Activated effector memory CD4-positive, alpha-beta T cell treated with Interleukin-2 at 50 U/mL for 16 hours (primary cell): ENCODE data around the gene FRMD1.

Experiments used
- DNase-seq: peaks from one replicate; pipeline ENCODE4 v3.0.0-alpha.2; 2020

FRMD1 gene

GRCh38 chr6:168053957-168054471 lies 25.0 kb downstream of the FRMD1 start:
- DNase-seq, result no peak

DNA sequence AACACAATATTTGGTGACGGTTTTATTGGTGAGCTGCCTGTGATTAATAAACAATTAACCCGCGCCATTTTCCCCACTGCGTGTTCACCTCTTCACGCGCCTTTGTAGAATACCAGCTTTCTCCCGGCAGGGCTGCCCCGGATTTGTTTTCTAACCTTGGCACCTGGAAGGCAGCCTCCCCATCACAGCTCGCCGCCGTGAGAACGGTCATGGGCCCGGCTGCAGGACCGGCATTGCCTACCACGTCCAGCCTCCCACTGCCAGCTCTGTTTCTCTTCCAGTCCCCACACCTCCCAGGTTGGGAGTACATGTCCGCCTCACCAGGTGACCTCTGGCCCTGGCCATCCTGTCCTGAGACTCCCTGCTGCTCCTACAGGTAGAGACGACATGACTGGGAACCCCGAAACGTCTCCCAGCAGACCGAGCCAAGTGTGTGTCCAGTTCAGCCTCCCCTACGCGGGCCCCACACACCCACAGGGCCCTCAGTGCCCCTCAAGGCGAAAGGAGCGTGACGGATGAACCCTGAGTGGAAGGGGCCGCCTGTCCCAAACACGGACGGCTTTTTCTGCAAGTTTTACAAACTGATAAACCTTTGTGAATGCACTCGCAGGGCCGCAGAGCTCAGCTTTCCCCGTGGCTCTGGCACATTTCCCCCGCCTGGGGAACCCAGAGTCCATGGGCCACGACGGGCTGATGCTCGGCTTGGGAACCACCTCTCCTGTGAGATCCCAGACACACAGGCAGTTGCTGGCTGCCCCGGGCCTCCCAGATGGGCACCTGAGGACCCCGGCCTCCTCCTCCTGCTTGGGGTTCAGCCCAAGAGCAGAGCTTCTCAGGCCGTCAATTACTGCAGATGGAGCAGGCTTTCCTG lies 25.7 kb downstream of the FRMD1 start:
- no peak for DNase-seq

DNA sequence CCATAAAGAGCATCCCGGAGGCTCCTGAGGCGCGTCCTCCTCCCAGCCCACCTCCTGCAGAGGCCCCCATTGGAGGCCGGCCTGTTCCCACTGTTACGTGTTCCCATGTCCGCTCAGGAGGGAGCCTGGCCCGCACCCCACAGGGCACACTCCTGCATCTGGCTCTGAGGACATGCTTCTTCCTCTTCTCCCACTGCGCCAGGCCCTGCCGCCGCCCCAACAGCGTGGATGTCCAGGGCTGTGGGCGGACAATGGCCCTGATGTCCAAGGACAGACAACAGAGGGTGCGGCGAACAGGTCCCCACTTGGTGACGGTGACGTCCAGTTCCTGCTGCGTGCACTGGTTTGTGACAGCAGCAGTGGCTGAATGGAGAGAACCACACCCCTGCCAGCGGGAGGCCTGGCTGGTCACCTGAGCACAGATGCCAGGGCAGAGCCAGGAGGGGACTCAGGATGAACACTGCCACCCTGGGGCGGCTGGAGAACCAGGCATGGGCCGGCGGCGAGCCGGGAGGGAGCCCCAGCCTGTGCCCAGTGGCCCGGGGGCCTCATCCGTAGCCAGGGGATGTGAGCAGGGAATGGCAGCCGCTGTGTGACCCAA lies 26.6 kb downstream of the FRMD1 start:
- DNase-seq, result no peak

GRCh38 chr6:168051648-168052047 lies 27.4 kb downstream of the FRMD1 start:
- DNase-seq, result no peak

- no peak for DNase-seq
Observed at GRCh38 chr6:168050881-168051586, 28.0 kb downstream of the FRMD1 start.

DNA sequence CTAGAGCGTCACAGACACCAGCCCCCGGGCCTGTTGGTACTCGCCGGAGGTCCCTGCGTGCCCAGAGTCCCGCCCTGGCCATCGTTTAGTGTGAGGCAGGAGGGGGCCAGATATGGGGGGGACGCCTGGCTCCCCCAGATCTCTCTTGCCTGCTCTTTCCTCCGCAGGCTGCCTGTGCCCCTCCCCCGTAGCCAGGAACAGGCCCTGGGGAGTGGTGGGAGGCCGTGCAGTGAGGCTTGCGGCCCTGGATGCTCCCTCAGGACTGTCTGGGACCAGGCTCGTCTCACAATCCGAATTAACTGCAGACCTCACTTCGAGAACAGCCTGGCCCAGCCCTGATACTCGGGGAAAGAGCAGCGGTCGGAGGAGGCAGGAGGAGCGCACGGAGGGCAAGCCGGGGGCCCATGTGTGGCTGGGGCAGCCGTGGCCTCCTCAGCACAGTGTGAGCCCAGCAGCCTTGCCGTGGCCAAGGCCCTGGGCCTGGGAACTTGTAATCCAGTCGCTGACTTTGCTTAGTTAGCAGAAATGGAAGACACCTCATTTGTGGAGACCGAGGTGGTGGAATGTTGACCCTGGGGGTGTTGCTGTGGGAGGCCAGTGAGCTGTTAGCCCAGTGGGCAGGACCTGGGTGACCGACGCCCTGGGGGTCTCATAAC lies 28.7 kb downstream of the FRMD1 start:
- DNase-seq, result no peak

GRCh38 chr6:168049706-168050224 lies 29.2 kb downstream of the FRMD1 start:
- no peak for DNase-seq

- no peak for DNase-seq
Observed at GRCh38 chr6:168049277-168049676, 29.7 kb downstream of the FRMD1 start.

DNA sequence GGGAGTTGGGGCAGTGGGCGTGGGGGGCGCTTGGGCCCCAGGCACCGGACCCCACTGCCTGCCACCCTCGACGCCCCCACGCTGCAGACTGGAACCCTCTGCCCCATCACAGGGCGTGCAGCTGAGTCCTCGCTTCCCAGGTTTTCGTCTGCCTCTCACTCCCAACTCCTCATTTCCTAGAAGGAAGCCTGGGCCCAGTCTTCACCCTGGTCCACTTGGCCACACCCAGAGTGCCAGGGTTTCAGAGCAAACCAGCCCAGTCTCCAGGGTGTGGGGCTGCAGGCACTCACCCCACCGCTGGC lies 30.3 kb downstream of the FRMD1 start:
- no peak for DNase-seq

- no peak for DNase-seq
Observed at GRCh38 chr6:168047841-168048723, 30.9 kb downstream of the FRMD1 start.

GRCh38 chr6:168046696-168047095 lies 32.3 kb downstream of the FRMD1 start:
- DNase-seq, result no peak

DNA sequence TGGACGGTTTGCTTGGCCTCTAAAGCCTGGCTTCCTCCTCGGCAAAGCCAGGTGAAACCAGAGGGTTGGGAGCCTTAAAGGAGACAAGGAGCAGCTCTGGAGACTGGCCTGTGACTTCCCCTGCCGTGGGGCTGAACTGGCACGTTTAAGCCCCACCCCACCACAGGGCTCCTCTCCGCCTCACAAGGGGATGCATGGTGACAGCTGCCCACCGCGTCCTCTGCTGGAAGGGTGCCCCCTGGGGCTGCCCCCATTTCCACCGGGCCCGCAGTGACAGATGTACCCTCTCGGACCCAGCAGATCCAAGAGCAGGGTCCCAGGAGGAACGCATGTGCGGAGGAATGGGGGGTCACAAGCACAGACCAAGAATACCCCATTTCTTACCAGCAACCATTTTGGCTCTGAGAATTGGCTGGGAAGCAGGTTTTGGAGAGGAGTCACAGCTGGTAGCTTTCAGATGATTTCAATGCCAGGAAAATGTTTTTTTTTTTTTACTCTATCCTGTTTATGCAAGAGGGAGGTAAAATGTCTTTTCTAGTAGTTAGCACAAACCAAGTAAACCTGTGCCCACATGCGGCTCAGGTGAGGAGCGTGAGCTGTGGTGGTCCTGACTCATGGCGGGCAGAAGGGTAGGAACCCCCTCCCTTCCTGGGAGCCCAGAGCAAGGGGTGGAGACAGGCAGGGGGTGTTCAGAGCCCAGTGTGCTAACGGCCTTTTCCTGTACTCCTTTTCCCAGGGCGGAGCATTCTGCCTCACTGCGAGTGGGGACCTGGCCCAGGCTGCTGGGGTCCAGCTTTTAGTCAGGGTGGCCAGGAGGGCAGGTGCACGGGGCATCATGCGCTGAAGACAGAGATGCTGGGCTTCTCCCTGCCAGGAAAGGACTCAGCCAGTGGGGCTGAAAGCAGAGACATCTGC lies 33.0 kb downstream of the FRMD1 start:
- DNase-seq, result no peak

DNA sequence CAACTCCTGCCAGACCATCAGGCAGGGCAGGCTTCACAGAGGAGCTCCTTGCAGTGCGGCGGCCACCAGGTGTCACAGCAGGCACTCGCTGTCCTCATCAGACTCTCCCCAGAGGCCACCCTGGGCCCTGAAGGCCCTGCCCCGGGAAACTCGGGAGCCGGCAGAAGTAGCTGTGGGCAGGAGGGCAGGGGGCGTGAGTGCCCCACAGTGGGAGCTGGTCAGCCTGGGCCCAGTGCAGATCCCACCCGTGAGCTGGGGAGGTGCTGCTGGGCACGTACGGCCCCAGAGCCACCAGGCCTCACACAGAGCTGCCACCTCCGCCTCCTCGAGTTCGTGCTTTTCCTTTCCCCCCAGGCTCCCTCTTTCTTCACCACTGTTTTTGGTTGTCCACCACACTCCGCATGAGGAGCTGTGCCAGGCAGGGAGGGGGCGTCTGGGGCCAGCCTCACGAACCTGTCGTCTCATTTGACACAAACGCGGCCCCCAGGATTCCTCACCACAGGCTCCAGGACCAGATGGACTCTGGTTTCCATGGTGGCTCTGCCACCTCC lies 33.8 kb downstream of the FRMD1 start:
- DNase-seq, result no peak

DNA sequence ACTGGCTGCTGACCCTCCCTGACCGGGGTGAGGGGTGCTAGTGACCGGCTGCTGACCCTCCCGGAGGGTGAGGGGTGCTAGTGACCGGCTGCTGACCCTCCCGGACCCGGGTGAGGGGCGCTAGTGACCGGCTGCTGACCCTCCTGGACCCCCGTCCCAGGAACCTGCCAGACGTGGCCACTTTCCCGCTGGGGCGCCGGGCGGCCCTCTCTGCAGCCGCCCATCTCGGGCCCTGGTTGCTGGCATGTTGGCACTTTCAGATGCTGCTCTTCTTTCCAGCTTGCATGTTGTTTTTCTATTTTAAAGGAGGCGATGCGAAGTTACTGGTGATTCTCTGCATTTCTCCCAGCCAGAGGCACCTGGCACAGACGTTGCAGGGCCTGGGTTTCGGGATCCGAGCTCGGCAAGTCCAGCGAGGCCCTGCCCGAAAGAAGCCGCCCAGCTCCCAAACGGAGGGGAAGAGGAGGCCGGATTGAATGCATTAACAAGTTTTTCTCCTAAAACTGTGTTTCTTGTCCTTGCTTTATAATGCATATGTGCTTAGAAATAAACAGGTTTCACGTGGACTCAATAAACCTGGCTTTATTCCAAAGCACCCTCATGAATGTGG lies 34.4 kb downstream of the FRMD1 start:
- DNase-seq, result no peak

GRCh38 chr6:168043848-168044415 lies 35.1 kb downstream of the FRMD1 start:
- DNase-seq, result no peak

DNA sequence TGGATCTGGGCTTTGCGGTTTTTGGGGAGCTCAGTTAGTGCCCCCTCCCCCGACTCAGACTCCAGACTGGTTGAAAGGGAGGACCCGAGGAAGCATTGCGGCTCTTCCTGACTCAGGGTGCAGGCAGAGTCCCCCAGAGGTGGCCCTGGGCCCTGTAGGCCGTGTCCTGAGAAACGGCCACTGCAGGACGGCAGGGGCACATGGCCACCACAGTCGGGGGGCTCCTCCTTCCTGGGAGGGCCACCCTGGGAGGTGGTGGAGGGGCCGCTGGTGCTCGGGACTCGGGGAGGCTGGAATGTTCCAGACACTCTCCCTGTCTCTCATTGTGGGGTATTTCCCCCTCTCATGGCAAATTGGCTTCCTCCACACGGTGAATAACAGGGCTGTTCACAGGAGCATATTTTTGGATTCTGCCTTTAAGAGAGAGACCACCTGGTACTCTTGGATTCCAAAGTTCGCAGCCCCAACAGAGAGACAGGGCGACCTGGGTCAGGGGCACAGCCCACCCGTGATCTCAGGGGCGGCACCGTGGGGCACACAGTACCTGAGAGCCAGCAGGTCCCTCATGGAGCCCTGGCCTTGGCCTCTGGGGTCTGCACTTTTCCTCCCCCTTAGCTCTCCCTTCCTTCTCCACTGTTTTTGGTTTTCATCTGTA lies 35.7 kb downstream of the FRMD1 start:
- no peak for DNase-seq

DNA sequence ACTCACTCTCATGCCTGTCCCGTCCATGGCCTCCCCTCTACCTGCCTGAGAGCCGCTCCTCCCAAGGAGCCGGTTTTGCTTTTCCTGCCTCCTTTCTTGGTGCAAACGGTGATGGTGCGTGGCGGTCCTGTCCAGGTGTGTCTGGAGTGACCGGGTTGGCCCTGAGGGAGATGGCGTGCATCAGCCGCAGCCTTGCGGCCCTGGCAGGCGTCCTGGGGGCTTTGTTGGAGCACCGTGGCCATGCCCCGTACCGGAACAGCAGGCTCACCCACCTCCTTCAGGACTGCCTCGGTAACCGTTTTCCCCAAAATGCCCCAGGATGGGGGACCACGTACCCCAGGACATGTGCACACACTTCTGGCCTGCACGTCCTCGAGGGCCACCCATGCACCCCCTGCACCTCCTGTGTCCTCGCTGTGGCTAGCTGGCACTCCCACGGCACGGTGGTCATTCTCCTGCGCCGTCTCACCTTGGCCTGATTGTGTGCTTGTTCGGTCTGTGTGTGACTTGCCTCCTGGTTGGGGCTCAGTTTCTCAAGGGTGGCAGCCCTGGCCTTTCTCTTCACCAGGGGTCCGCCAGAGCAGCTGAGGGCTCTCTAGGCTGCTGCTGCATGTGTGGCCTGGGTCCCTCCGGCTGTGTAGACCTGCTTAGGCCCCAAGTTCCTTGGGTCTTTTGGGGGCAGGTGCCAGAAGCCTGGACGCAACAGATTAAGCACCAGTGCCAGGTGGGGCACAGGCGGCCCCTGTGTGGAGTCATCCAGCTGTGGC lies 36.4 kb downstream of the FRMD1 start:
- no peak for DNase-seq

DNA sequence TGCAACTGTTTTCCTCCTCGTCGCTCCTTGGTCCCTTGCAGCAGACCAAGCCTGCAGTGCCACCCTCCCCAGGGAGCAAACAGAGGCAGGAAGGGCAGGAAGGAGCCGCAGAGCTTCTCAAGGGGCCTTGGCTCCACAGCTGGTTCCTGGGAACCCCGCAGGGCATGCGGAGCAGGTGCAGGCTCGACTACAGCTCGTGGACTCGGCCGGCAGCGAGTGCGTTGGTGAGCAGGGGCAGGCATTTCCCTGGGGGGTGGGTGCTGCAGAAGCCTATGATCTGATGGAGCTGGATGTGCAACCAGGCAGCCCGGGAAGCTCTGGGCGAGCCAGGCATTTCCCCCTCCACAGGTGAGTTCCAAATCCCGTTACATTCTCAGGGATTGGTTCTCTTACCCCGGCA lies 37.1 kb downstream of the FRMD1 start:
- no peak for DNase-seq
